ENCODE results near the gene KLHL21. TPM values are rescaled to one million over a fixed set of nuclear protein-coding genes. Genes with fewer than 3 reads are reported as not detected.

The KLHL21 gene
- total and polyA plus RNA-seq, 4 donors: 8.7 to 30.4 (median 16.6) TPM

GRCh38 chr1:6570100-6570499, 32.6 kb downstream of the KLHL21 start:
- TF ChIP-seq EGR1 (IDR thresholded peaks at IDR 0.05; ENCODE audit: low read depth in 2 of 2) (no peak), ATF3 (IDR thresholded peaks at IDR 0.05) (no peak), JUND (IDR thresholded peaks at IDR 0.05) (no peak), RAD21 (IDR thresholded peaks at IDR 0.05) (no peak), FOXA2 (IDR thresholded peaks at IDR 0.05) (no peak), SP1 (IDR thresholded peaks at IDR 0.05) (no peak), HNF4A (conservative IDR thresholded peaks at IDR 0.05) (no peak), MAX (IDR thresholded peaks at IDR 0.05) (no peak), GABPA (IDR thresholded peaks at IDR 0.05 in 1 of 2, conservative IDR thresholded peaks at IDR 0.05 in 1 of 2) (no peak), ZBTB33 (IDR thresholded peaks at IDR 0.05) (no peak), FOXA1 (IDR thresholded peaks at IDR 0.05) (no peak), TAF1 (conservative IDR thresholded peaks at IDR 0.05) (no peak), HNF4G (IDR thresholded peaks at IDR 0.05) (no peak), NR2F2 (IDR thresholded peaks at IDR 0.05) (no peak), YY1 (IDR thresholded peaks at IDR 0.05) (no peak), REST (IDR thresholded peaks at IDR 0.05) (no peak), RXRA (IDR thresholded peaks at IDR 0.05) (no peak), CTCF (IDR thresholded peaks at IDR 0.05; ENCODE audit: low read depth, low read length, missing input control) (no peak)
- Histone ChIP-seq H3K27me3 (ENCODE audit: control insufficient read depth in 4 of 4, insufficient read depth in 4 of 4, low read length in 3 of 4) (no peaks in the 10 kb centered on the region), H3K4me3 (ENCODE audit: low read depth in 1 of 3, low read length in 3 of 3) (no peak overlapping the region), H3K9me3 (ENCODE audit: control insufficient read depth in 4 of 4, low read length in 3 of 4) (no peaks in the 10 kb centered on the region), H3K4me1 (ENCODE audit: control insufficient read depth in 4 of 4, insufficient read depth in 4 of 4, low read length in 3 of 4) (no peaks in the 10 kb centered on the region), H3K36me3 (ENCODE audit: control insufficient read depth in 4 of 4, insufficient read depth in 3 of 4, low read depth in 1 of 4, low read length in 3 of 4) (no peaks in the 10 kb centered on the region), H3K9ac (ENCODE audit: low read depth in 1 of 2, low read length in 2 of 2) (no peak overlapping the region), H3K27ac (ENCODE audit: low read depth in 1 of 2, low read length in 2 of 2) (no peak overlapping the region)
- 80% methylated on average over 3 of the region's 3 CpGs for WGBS
- DNase-seq (ENCODE audit: low spot score): no peak
